Transverse colon (tissue), 4 donors: ENCODE results near the gene SUOX.

Experiments used
- POLR2A ChIP-seq: fragments of 450-650 bp; IDR thresholded peaks from one replicate; pipeline ENCODE4 v1.6.1; 2016; ENCODE audit warnings: antibody characterized with exemption, mild to moderate bottlenecking, moderate library complexity
- POLR2AphosphoS5 ChIP-seq, 3 donors: sonication (generic); formaldehyde crosslinking; IDR thresholded peaks; one replicate each; pipeline ENCODE4 v1.6.1; 2016; ENCODE audit warnings: antibody characterized with exemption in 3 of 3
- TF ChIP-seq, protein P1 (sequence below), 5 experiments: fragments of 200-600 bp in 3 of 5; fragments of 450-650 bp in 2 of 5; sonication (generic) in 3 of 5; IDR thresholded peaks; 1 replicate in 2 of 5; 2 replicates in 3 of 5; pipeline ENCODE4 v1.5.1; 2016 to 2017; ENCODE audit warnings: antibody characterized with exemption in 5 of 5, inconsistent platforms in 3 of 5, mild to moderate bottlenecking in 2 of 5, moderate library complexity in 1 of 5

DNA sequence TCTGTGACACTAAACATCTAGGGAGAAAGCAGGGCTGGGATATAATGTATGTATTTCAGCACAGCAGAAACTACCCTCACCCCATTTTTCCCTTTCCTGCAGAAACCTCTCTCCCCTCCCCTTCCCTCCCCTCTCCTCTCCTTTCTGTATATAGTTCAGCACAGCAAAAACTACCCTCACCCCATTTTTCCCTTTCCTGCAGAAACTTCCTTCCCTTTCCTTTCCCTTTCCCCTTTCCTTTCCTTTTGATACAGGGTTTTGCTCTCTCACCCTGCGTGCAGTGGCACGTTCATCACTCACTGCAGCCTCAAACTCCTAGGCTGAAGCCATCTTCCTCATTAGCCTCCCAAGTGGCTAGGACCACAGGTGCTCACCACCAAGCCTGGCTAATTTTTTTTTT lies 33.3 kb upstream of the SUOX start:
- TF ChIP-seq, protein P1, sequence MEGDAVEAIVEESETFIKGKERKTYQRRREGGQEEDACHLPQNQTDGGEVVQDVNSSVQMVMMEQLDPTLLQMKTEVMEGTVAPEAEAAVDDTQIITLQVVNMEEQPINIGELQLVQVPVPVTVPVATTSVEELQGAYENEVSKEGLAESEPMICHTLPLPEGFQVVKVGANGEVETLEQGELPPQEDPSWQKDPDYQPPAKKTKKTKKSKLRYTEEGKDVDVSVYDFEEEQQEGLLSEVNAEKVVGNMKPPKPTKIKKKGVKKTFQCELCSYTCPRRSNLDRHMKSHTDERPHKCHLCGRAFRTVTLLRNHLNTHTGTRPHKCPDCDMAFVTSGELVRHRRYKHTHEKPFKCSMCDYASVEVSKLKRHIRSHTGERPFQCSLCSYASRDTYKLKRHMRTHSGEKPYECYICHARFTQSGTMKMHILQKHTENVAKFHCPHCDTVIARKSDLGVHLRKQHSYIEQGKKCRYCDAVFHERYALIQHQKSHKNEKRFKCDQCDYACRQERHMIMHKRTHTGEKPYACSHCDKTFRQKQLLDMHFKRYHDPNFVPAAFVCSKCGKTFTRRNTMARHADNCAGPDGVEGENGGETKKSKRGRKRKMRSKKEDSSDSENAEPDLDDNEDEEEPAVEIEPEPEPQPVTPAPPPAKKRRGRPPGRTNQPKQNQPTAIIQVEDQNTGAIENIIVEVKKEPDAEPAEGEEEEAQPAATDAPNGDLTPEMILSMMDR (IDR thresholded peaks at IDR 0.05) = no peak
- TF ChIP-seq POLR2AphosphoS5 (IDR thresholded peaks at IDR 0.05) = no peak
- no peak for TF ChIP-seq POLR2A
